ENCODE results near the gene TFR2.

TFR2 gene

GRCh38 chr7:100585511-100586265 is 55.7 kb downstream of the TFR2 start, which contains the start of gene LRCH4:
Gene LRCH4 (minus strand): TSS chr7:100586129. CDS start chr7:100586100, 29 bp downstream.
- DNase-seq (ENCODE audit: low read depth) = no peak

GRCh38 chr7:100584683-100585510 is 56.5 kb downstream of the TFR2 start:
- no peak for DNase-seq (ENCODE audit: low read depth)

DNA sequence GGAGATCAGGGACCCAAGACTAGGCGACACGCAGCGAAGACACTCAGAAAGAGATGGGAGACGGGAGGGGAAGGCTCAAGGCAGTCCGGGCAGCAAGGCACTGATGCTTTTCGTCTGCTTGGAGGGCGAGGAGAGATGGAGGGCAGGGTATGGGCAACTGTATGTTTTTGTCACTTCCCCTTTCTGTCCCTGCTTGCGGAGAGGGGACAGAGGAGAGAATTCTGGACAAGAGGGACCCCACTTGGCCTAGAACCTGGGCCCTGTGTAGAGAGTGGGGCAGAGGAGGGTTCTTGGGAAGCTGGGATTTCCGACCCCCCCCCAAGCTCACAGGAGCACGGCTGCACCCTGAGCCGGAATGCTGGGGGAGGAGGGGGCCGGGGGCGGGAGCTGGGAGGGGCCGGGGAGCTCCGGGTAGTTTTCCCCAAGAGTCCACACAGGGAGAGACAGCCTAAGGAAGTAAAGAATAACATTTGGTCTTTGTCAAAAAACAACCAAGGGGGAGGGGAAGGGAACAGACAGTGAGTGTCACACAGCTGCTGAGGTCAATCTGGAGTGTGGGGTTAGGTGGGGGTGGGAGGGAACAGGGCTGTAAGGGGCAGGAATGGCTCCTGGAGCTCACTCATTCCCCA is 57.2 kb downstream of the TFR2 start:
- DNase-seq (ENCODE audit: low read depth) = no peak

DNA sequence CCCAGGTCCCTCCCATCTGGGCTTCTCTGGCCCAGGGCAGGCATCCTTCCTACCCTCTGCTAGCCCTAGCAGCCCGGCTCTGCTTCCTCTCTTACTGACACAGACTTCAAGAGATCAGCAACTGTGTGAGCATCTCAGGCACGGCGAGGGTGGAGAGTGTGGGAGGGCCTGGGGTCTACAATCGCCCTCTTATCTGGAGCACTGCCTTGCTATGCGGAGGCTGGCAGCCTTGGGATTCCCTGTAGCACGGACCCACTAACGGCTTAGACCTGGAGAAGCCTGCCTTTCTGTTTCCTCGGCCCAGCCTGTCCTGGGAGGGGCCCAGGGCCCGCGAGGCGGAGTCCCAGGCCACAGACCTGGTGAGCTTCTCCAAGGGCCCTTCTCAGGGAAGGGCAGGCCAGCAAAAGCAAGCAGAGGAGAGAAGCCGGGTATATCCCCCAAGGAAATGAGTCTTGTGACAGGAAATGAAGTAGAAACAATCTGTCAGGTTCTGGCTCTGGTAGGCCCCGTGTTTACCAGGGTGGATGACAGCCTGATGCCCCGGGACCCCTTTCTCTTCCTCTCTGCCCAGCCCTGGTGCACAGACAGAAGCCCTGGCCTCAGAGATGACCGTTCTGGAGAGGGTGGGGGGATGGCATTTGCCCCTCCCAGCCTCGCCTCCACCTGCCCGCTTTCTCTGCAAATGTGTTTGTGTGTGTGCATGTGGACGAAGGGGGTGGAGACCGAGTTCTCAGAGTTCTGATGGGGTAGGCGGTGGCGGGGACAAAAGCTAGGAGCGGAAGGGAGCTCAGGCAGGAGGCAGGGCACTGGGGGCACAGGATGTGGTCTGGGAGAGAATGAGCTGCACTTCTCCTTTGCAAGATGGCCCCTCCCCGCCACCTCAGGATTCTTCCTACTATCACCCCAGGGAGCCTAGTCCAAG is 58.0 kb downstream of the TFR2 start:
- DNase-seq (ENCODE audit: low read depth) = no peak

- no peak for DNase-seq (ENCODE audit: low read depth)
Measured at GRCh38 chr7:100582650-100583049, 58.7 kb downstream of the TFR2 start.

DNA sequence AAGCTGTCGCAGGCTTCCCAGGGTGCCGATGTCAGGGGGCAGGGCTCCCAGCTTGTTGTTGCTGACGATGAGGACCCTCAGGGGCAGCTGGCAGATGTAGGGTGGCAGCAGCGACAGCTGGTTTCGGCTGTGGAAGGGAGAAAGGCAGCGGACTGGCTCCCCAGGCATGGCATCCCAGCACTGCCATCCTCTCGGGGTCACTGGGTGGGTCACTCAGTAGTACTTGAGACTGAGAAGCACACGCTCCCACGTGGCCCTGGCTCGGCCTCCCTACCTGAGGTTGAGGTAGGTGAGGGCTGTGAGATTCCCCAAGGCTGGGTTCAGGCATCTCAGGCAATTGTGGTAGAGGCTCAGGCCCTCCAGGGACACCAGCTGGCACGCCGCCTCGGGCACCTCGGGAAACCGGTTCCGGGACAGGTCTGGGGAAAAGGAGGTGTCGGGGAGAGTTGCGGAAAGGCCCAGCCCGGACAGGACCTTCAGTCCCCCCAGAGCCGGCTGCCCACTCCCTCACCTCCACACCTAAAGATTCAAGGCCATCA is 59.2 kb downstream of the TFR2 start:
- no peak for DNase-seq (ENCODE audit: low read depth)

GRCh38 chr7:100580466-100581283 is 60.7 kb downstream of the TFR2 start:
- DNase-seq (ENCODE audit: low read depth) = no peak

- DNase-seq (ENCODE audit: low read depth) = no peak
Measured at GRCh38 chr7:100578246-100579183, 62.8 kb downstream of the TFR2 start.

GRCh38 chr7:100577507-100577906 is 63.8 kb downstream of the TFR2 start:
- no peak for DNase-seq (ENCODE audit: low read depth)

DNA sequence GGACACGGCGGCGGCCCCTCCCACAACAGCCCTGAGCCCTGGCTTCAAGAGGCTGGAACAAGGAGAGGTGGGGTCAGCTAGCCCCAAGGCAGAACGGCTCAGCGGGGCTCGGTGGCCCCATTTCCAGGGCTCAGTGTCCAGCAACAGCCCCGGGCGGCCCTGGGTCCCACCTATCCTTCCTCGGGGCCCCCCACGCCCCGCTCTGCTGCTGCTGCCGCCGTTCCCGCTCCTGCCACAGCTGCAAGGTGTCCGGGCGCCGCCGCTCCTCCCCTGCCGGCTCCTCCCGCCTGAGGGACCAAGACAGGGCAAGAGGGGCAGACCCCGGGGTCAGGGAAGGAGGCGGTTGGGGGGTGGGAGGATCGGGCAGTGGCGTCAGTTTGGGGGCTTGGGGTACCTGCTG is 64.2 kb downstream of the TFR2 start:
- no peak for DNase-seq (ENCODE audit: low read depth)

DNA sequence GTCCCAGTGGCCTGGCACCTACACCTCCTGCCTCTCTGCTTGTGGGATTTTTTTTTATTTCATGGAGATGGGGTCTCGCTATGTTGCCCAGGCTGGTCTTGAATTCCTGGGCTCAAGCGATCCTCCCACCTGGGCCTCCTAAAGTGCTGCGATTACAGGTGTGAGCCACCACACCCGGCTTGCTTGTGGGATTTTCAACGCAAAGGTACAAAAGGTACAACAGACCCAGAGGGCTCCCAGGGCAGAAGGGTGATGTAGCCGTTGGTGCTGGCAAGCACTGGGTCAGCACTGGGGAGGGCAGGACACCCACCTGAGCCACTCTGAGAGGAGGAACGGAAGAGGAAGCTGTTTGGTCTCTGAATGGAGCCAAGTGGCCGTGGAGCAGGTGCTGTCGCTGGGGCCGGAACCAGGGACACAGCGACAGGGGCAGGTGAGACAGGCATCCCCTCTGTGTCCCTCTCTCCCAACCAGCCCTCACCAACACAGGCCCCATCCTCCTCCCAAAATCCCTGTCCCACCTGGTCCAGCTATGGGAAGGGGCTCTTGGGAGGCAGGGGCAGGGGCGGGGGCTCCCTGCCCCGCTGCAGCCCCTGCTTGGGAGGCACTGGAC is 64.9 kb downstream of the TFR2 start:
- no peak for DNase-seq (ENCODE audit: low read depth)

- no peak for DNase-seq (ENCODE audit: low read depth)
Measured at GRCh38 chr7:100575746-100576383, 65.5 kb downstream of the TFR2 start.

GRCh38 chr7:100575206-100575631 is 66.1 kb downstream of the TFR2 start:
- no peak for DNase-seq (ENCODE audit: low read depth)

- no peak for DNase-seq (ENCODE audit: low read depth)
Measured at GRCh38 chr7:100574362-100575205, 66.8 kb downstream of the TFR2 start.

DNA sequence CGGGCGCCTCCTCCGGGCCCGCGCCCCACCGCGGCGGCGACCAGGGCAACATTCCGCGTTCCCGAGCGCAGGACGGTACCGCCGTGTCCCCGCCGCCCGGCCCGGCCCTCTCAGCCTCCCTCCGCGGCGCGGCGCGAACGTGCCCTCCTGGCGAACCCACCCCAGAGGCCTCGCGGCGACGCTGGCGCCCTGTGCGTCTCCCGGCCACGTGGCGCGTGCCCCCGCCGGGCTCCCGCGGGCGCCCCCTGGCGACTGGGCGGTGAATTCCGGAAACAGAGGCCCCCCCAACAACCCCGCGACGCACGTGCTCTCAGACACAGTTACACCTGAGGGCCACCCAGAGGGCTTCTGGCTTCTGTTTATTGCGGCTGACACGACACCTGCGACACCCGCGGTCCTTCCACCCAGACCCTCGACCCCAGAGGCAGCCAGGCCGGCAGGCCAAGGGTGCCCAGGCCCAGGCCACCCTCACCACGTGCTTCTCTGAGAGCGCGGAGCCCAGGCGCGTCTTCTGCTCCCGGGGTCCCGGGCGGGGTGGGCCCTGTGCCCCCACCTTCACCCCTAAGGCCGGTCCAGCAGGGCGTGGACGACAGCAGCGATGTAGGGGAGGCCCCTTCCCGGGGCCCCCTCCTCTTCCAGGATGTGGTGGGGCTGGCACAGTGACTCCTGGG is 67.5 kb downstream of the TFR2 start, which contains the start of gene SAP25:
TSS of gene SAP25 (minus strand) at position 210 of the 671 bp plus-strand sequence. CDS start at position 52, 158 bp downstream.
- DNase-seq (ENCODE audit: low read depth) = no peak

DNA sequence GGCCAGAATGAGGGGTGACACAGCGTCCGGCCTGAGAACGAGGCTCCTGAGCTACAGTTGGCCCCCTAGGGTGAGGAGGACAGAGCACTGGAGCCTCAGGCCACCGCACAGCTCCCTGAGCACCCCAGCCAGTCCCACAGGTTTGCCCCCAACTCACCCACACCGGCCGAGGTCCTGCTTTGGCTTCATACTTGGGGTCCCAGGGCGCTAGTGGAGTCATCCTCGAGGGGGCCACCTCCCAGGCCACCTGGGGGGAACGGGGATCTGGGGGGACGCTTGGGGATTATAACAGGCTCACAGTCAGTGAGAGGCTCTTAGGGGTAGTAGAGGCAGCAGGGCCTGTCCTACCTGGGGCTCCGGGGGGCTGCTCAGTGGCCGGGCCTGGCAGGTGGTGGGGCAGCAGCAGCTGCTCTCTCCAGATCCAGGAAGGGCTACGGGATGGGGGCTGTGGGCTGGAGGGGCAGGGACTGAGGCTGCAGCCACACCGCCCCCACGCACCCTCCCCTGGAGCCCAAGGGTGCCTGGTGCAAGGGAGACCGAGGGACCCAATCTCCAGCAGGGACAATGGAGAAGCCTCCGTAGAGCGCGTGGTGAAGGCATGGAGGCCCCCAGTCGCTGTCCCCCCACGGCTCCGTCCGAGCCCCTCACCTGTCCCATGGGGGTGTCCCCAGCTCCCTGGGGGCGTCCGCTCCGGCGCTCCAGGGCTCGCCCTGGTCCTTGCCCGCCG is 68.2 kb downstream of the TFR2 start:
- DNase-seq (ENCODE audit: low read depth) = no peak

Measured in GM04504 (cell line).